GM18951 (cell line): ENCODE results near the gene RCAN2.

ENCODE experiments used
- POLR2A ChIP-seq: IDR thresholded peaks from 4 replicates; pipeline ENCODE4 v1.6.1; 2011; ENCODE audit warnings: mild to moderate bottlenecking; ENCODE audit not compliant: insufficient read length, insufficient read depth; ENCODE audit errors: extremely low read depth
- in situ Hi-C: fragments of 300-500 bp; cut with MboI; formaldehyde crosslinking; loops from one replicate; pipeline ENCODE4 v1.12.0; 2022; ENCODE audit warnings: low sequenced_read_pairs, mixed read lengths, inconsistent platforms; ENCODE audit not compliant: unreplicated experiment

RCAN2 gene

GRCh38 chr6:46271107-46271506 is 220.1 kb downstream of the RCAN2 start:
- no peak for TF ChIP-seq POLR2A
- in situ Hi-C loops, result no loop called here

- in situ Hi-C loops, result no loop called here
- TF ChIP-seq POLR2A, result no peak
These were observed 220.9 kb downstream of the RCAN2 start for GRCh38 chr6:46270336-46270735.

- in situ Hi-C loops, result no loop called here
- no peak for TF ChIP-seq POLR2A
These were observed 221.6 kb downstream of the RCAN2 start for GRCh38 chr6:46269447-46270229.

GRCh38 chr6:46267515-46267914 is 223.7 kb downstream of the RCAN2 start:
- no peak for TF ChIP-seq POLR2A
- in situ Hi-C loops, result no loop called here

GRCh38 chr6:46265373-46265772 is 225.9 kb downstream of the RCAN2 start:
- no peak for TF ChIP-seq POLR2A
- in situ Hi-C loops, result no loop called here

GRCh38 chr6:46263707-46264086 is 227.6 kb downstream of the RCAN2 start:
- no peak for TF ChIP-seq POLR2A
- in situ Hi-C loops, result no loop called here

GRCh38 chr6:46262928-46263706 is 228.1 kb downstream of the RCAN2 start:
- no peak for TF ChIP-seq POLR2A
- in situ Hi-C loops, result no loop called here

- TF ChIP-seq POLR2A, result no peak
- in situ Hi-C loops, result no loop called here
These were observed 233.0 kb downstream of the RCAN2 start for GRCh38 chr6:46258249-46258648.

GRCh38 chr6:46255528-46255927 is 235.7 kb downstream of the RCAN2 start:
- in situ Hi-C loops, result no loop called here
- TF ChIP-seq POLR2A, result no peak

GRCh38 chr6:46254946-46255345 is 236.3 kb downstream of the RCAN2 start:
- TF ChIP-seq POLR2A, result no peak
- in situ Hi-C loops, result no loop called here

GRCh38 chr6:46254331-46254730 is 236.9 kb downstream of the RCAN2 start:
- in situ Hi-C loops, result no loop called here
- TF ChIP-seq POLR2A, result no peak

- TF ChIP-seq POLR2A, result no peak
- in situ Hi-C loops, result no loop called here
These were observed 239.5 kb downstream of the RCAN2 start for GRCh38 chr6:46251583-46252339.

GRCh38 chr6:46248143-46248542 is 243.1 kb downstream of the RCAN2 start:
- in situ Hi-C loops, result no loop called here
- no peak for TF ChIP-seq POLR2A
